ENCODE measurements around the gene CDH5.

Gene CDH5

DNA sequence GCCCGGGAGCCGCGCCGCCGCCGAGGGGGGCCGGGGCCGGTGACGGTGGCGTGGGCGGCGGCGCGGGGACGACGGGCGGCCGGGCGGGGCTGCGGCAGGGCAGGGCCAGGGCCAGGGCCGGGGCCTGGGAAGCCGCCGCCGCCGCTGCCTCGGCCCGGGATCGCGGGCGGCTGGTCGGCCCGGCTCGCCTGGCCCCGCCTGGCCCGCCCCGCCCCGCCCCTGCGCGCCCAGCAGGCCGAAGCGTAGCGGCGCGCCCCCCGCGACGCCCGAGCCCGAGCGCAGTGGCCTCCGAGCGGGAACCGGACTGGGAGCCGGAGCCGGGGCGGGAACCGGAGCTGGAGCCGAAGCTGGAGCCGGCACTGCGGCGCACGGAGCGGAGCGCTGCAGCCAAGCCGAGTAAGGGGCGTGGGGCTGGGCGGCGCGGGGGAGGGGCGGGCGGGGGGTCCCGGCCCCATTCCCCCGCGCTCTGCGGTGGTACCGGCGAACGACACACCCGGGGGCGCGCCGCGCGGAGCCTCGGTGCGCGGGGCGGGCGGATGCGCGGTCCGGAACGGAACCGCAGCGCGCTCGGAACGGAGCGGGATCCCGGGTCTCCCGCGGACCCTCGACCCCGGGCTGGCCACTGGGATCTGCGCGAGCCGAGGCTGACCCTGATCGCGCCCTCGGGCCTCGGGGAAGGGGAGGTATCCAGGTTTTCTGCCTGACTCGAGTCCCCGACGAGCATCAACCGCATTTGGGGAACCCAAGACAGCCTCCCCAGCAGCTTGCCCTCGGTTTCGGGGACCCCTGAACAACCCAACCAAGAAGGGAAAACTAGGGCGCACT, 60.8 kb downstream of the CDH5 start, which contains the start of gene BEAN1:
TSS of gene BEAN1 (plus strand) at position 260 of the 825 bp plus-strand sequence. CDS start 10,382 bp downstream, outside the sequence.
- DNase-seq = peak; percentile 30

DNA sequence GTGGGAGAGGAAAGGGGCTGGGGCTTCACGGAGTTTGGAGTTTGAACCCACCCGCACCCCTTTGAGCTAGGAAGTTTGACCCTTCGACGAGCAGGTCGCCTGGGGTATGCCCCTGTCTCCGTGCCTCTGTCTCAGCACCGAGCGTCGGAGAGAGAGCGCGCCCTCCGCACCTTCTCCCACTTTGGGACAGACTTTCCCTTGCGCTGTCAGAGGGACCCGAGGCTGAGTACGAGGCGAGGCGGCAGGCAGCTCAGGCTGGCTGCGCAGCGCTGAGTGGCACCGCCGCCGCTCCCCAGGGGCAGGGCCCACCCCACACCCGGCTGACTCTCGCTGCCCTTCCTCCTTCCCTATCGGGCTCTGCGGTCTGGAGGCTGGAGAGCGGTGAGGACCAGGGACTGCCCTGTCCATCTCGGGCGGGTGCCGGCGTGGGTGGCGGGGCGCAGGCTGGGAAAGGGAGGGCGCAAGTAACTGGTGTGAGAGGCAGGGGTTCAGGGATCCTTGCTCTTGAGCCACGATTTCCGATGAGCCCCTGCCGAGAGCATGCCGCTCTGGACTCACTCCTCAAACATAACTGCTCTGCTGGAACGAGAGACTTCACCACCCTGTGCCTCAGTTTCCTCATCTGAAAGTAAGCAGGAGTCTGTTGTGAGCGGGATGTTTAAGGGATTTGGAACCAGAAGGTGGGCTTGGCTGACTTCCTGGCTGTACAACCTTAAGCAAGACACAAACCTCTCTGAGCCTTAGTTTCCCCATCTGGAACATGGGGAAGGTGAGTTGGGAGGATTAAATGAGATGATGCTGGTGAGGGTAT, 61.6 kb downstream of the CDH5 start:
- in situ Hi-C loops (cut with HindIII; ENCODE audit: low pct_ligation_motif_present, low pct_unique_long_range_greater_than_20kb, low sequenced_read_pairs) = no loop called here

More for the DNA sequence above, 60.8 kb downstream of the CDH5 start, which contains the start of gene BEAN1:
- in situ Hi-C loops (cut with HindIII; ENCODE audit: low pct_ligation_motif_present, low pct_unique_long_range_greater_than_20kb, low sequenced_read_pairs) = no loop called here

DNA sequence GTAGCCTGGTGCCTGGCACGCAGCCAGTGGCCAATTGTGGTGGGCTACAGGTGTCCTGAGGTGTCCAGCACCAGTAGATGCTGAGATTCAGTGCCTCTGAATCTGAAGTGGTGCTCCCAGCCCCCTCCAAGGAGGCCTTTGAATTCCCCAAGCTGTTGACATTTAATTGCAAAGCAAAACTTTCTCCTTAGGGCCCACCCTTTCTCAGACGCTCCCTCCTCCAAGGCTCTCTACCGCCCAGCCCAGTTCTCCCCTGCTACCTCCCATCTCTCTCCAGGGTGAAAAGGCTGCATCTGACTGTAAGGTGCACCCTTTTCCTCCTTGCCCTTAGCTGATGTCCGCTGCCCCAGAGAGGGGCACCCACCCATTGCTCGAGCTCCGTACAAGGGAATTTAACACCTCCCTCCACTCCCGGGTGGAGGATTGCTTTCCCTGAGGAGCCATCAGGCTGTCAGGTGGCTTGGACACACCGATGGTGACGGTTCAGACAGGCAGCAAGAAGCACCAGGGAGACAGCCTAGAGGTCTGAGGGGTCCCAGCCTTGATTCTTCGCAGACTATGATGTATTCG, 62.3 kb downstream of the CDH5 start:
- DNase-seq = no peak
- in situ Hi-C loops (cut with HindIII; ENCODE audit: low pct_ligation_motif_present, low pct_unique_long_range_greater_than_20kb, low sequenced_read_pairs) = no loop called here

More for the DNA sequence above, 61.6 kb downstream of the CDH5 start:
- DNase-seq = no peak

DNA sequence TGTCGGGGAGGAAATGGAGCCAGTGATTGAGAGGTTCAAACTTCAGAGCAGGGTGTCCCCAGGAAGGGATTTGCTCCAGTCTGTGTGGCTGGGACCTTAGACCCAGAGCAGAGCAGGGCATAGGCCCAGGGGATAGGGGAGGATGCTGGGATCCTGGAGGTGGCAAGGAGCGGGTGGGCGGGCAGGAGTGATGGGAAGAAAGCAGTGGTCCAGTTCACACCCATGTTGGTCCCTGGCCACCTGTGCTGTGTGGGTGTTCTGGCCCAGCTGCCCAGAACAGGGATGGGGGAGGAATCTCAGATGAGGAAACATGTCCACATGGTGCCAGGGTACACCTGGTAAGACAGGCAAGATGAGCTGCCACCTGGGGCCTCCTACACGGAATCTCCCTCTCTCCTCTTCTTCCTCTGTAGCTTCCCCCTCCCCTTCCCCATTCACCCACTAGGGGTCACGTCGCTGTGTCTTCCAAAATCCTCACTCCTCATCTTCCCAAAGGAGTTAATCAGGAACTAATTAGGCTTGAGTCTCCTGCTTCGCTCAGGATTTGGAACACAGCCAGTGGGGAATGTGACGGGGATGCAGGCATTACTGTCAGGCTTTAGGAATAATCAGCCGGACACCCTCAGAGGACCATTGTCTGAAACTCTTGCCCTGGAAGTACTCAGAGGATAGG, 62.9 kb downstream of the CDH5 start:
- in situ Hi-C loops (cut with HindIII; ENCODE audit: low pct_ligation_motif_present, low pct_unique_long_range_greater_than_20kb, low sequenced_read_pairs) = no loop called here
- DNase-seq = no peak

GRCh38 chr16:66430214-66430613, 63.7 kb downstream of the CDH5 start:
- DNase-seq = no peak
- in situ Hi-C loops (cut with HindIII; ENCODE audit: low pct_ligation_motif_present, low pct_unique_long_range_greater_than_20kb, low sequenced_read_pairs) = no loop called here

DNA sequence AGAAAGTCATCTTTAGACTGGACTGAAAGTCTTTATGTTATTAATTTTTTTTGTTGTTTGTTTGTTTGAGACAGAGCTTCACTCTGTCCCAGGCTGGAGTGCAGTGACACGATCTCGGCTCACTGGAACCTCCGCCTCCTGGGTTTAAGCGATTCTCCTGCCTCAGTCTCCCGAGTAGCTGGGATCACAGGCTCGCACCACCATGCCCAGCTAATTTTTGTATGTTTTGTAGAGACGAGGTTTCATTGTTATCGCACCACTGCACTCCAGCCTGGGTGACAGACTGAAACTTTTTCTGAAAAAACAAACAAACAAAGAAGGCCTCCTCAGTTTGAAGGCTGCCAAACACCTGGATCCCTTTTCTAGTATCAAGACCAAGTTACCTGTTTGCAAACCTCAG, 65.3 kb downstream of the CDH5 start:
- DNase-seq = no peak
- in situ Hi-C loops (cut with HindIII; ENCODE audit: low pct_ligation_motif_present, low pct_unique_long_range_greater_than_20kb, low sequenced_read_pairs) = no loop called here

- in situ Hi-C loops (cut with HindIII; ENCODE audit: low pct_ligation_motif_present, low pct_unique_long_range_greater_than_20kb, low sequenced_read_pairs) = no loop called here
- DNase-seq = no peak
Observed at GRCh38 chr16:66432429-66432828, 65.9 kb downstream of the CDH5 start.

DNA sequence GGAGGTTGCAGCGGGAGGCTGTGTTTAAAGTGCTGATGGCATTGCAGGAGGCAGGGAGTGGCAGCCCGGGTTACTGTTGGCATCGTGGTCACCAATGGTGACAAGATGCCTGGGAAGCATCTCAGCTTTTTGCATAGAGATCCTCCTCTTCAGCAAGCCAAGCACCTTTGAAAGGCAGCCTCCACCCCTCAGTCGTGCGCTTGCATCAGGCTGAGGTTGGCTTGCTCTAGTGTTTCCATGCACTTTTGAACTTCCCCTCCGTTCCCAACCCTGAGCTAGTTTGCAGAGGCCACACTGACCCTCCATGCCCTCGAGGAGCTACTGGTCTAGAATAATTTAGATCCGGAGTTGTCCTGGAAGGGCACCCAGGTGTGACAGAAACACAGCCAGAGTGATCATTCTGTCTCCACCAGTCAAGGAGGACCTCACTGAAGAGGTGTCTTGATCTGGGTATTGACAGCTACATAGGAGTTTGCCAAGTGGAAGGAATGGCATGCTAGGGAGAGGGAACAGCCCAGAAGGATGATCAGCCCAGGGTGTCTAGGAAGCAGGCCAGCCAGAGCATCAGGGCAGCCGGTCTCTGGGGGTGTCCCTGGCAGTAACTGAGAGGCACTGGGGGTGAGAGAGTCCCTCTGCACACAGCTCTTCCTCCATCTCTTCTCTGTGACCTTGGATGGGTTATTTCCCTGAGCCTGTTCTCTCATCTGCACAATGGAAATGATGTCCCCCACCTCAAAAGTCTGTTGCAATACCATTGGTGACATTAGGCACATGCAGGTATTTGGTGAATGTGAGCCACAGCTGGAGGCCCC, 68.3 kb downstream of the CDH5 start:
- in situ Hi-C loops (cut with HindIII; ENCODE audit: low pct_ligation_motif_present, low pct_unique_long_range_greater_than_20kb, low sequenced_read_pairs) = no loop called here

GRCh38 chr16:66435896-66436295, 69.4 kb downstream of the CDH5 start:
- no peak for DNase-seq
- in situ Hi-C loops (cut with HindIII; ENCODE audit: low pct_ligation_motif_present, low pct_unique_long_range_greater_than_20kb, low sequenced_read_pairs) = no loop called here

More for the DNA sequence above, 68.3 kb downstream of the CDH5 start:
- DNase-seq = no peak

DNA sequence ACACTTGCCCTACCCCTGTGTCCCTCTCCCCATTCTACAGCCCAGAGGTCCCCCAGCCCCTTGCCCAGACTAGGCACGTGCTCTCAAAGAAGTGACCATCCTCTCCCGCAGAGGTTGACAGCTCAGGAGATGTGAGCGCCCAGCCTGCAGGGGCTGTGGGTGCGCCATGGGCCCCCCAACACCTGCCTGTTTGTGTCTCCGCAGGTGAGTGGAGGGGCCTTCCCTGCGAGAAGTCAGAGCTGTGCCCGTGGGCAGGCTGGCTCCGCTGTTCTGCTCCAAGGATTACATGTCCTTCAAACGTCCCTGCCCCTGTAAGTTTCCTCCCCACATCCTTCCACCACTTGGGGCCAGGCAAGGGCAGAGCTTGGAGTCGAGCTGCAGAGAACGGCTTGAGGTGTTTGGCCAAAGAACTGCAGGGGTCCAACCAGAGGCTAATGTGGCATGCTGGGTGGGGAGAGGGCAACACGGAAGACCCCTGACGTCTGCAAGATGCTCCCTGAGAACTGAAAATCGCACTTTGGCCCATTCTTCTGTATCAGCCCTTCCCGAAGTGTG, 71.0 kb downstream of the CDH5 start:
- in situ Hi-C loops (cut with HindIII; ENCODE audit: low pct_ligation_motif_present, low pct_unique_long_range_greater_than_20kb, low sequenced_read_pairs) = no loop called here
- DNase-seq = no peak

DNA sequence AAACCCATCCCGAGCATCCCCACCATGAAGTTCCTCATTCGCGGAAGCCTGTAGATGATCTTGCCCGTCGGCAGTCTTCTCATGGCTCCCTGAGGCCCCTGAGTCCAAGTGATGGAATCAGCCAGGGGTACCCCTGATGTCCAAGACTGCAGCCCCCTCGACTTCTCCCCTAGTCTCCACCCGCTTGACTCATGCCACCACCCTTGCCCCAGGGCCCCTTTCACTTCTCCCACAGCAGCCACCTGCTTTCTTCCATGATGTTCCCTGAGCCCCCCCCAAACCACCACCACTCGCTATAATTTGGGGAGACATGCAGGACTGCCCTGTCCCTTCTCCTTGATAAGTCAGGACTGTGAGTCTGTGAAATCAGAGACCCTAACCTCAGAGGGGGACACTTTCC, 72.0 kb downstream of the CDH5 start:
- in situ Hi-C loops (cut with HindIII; ENCODE audit: low pct_ligation_motif_present, low pct_unique_long_range_greater_than_20kb, low sequenced_read_pairs) = no loop called here
- no peak for DNase-seq

GRCh38 chr16:66439051-66439730, 72.7 kb downstream of the CDH5 start:
- DNase-seq = no peak
- in situ Hi-C loops (cut with HindIII; ENCODE audit: low pct_ligation_motif_present, low pct_unique_long_range_greater_than_20kb, low sequenced_read_pairs) = no loop called here

- in situ Hi-C loops (cut with HindIII; ENCODE audit: low pct_ligation_motif_present, low pct_unique_long_range_greater_than_20kb, low sequenced_read_pairs) = no loop called here
- DNase-seq = no peak
Observed at GRCh38 chr16:66440271-66440802, 73.8 kb downstream of the CDH5 start.

GRCh38 chr16:66440970-66441369, 74.5 kb downstream of the CDH5 start:
- no peak for DNase-seq
- in situ Hi-C loops (cut with HindIII; ENCODE audit: low pct_ligation_motif_present, low pct_unique_long_range_greater_than_20kb, low sequenced_read_pairs) = no loop called here

GRCh38 chr16:66441586-66442375, 75.3 kb downstream of the CDH5 start:
- in situ Hi-C loops (cut with HindIII; ENCODE audit: low pct_ligation_motif_present, low pct_unique_long_range_greater_than_20kb, low sequenced_read_pairs) = no loop called here
- no peak for DNase-seq
